COLO668 (cell line): ENCODE results near the gene NDUFS4.
"Not testable (repeated sequence)": the region's sequence is repeated elsewhere in the genome, so short reads cannot be mapped to it uniquely, and the experiment has no call there.

ENCODE experiments used
- DNase-seq: peaks from one replicate; lab custom pipeline; 2025; ENCODE audit not compliant: unreplicated experiment; lab: John Stamatoyannopoulos, UW

The NDUFS4 gene

GRCh38 chr5:53560506-53561191 lies at the start of gene NDUFS4:
Gene NDUFS4 (plus strand): TSS chr5:53560639. CDS start chr5:53560663, 24 bp downstream.
- peak; percentile 77 for DNase-seq

GRCh38 chr5:53512539-53512938 lies 47.9 kb upstream of the NDUFS4 start:
- no peak for DNase-seq

- no peak for DNase-seq
These were observed 44.5 kb upstream of the NDUFS4 start for GRCh38 chr5:53515988-53516387.

- no peak for DNase-seq
These were observed 39.6 kb upstream of the NDUFS4 start for GRCh38 chr5:53520813-53521212.

- DNase-seq, result no peak
These were observed 22.7 kb upstream of the NDUFS4 start for GRCh38 chr5:53537711-53538110.

- DNase-seq, result not testable (repeated sequence)
These were observed 19.7 kb upstream of the NDUFS4 start for GRCh38 chr5:53540739-53541138.

- no peak for DNase-seq
These were observed 18.6 kb upstream of the NDUFS4 start for GRCh38 chr5:53541859-53542258.

- DNase-seq, result no peak
These were observed 17.5 kb upstream of the NDUFS4 start for GRCh38 chr5:53542926-53543325.

- DNase-seq, result no peak
These were observed 17.0 kb upstream of the NDUFS4 start for GRCh38 chr5:53543401-53543800.

GRCh38 chr5:53545744-53546143 lies 14.7 kb upstream of the NDUFS4 start:
- no peak for DNase-seq

GRCh38 chr5:53547226-53547625 lies 13.2 kb upstream of the NDUFS4 start:
- DNase-seq, result no peak

GRCh38 chr5:53548501-53548900 lies 11.9 kb upstream of the NDUFS4 start:
- DNase-seq, result not testable (repeated sequence)

- no peak for DNase-seq
These were observed 10.6 kb upstream of the NDUFS4 start for GRCh38 chr5:53549792-53550191.

GRCh38 chr5:53552561-53552960 lies 7.9 kb upstream of the NDUFS4 start:
- DNase-seq, result no peak

GRCh38 chr5:53554444-53554843 lies 6.0 kb upstream of the NDUFS4 start:
- no peak for DNase-seq

- DNase-seq, result no peak
These were observed 5.3 kb upstream of the NDUFS4 start for GRCh38 chr5:53555160-53555559.

- no peak for DNase-seq
These were observed 4.4 kb upstream of the NDUFS4 start for GRCh38 chr5:53556001-53556400.

- DNase-seq, result no peak
These were observed 3.1 kb upstream of the NDUFS4 start for GRCh38 chr5:53557386-53557785.

- DNase-seq, result no peak
These were observed 1.5 kb upstream of the NDUFS4 start for GRCh38 chr5:53558966-53559365.

- DNase-seq, result no peak
These were observed 411 bp upstream of the NDUFS4 start for GRCh38 chr5:53560028-53560427.

- DNase-seq, result no peak
These were observed 8.0 kb downstream of the NDUFS4 start for GRCh38 chr5:53568401-53568800.

GRCh38 chr5:53568871-53569270 lies 8.4 kb downstream of the NDUFS4 start:
- DNase-seq, result no peak

- DNase-seq, result no peak
These were observed 9.0 kb downstream of the NDUFS4 start for GRCh38 chr5:53569453-53569852.
